Measurements from ENCODE around the gene SPEG. TPM values are rescaled to one million over a fixed set of nuclear protein-coding genes. Genes with fewer than 3 reads are reported as not detected.

The SPEG gene
- total RNA-seq, 1 donor: 48.8 TPM

GRCh38 chr2:219547621-219548020 is 113.0 kb downstream of the SPEG start:
- TF ChIP-seq, protein P1, sequence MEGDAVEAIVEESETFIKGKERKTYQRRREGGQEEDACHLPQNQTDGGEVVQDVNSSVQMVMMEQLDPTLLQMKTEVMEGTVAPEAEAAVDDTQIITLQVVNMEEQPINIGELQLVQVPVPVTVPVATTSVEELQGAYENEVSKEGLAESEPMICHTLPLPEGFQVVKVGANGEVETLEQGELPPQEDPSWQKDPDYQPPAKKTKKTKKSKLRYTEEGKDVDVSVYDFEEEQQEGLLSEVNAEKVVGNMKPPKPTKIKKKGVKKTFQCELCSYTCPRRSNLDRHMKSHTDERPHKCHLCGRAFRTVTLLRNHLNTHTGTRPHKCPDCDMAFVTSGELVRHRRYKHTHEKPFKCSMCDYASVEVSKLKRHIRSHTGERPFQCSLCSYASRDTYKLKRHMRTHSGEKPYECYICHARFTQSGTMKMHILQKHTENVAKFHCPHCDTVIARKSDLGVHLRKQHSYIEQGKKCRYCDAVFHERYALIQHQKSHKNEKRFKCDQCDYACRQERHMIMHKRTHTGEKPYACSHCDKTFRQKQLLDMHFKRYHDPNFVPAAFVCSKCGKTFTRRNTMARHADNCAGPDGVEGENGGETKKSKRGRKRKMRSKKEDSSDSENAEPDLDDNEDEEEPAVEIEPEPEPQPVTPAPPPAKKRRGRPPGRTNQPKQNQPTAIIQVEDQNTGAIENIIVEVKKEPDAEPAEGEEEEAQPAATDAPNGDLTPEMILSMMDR (IDR thresholded peaks at IDR 0.05; ENCODE audit: insufficient read depth, low read depth, low read length): no peak
- H3K4me3 ChIP-seq (ENCODE audit: low read depth, low read length): no peak overlapping the region
- DNase-seq (ENCODE audit: low read depth): no peak

Other genes starting within 250 kb of the SPEG start
- gene ZFAND2B, start 228.1 kb upstream of the SPEG start, total RNA-seq: 25.5 and 29.3 TPM in 2 replicates
- 17.7 and 31.1 TPM in 2 replicates for gene ABCB6, start 215.9 kb upstream of the SPEG start, total RNA-seq
- gene ATG9A, start 205.2 kb upstream of the SPEG start, total RNA-seq: 36.7 and 38.4 TPM in 2 replicates
- gene ANKZF1, start 205.0 kb upstream of the SPEG start, total RNA-seq: 22.0 and 22.9 TPM in 2 replicates
- 11.0 and 15.5 TPM in 2 replicates for gene GLB1L, start 189.4 kb upstream of the SPEG start, total RNA-seq
- 22.9 and 23.2 TPM in 2 replicates for gene STK16, start 189.4 kb upstream of the SPEG start, total RNA-seq
- gene TUBA4B, start 181.6 kb upstream of the SPEG start, total RNA-seq: not detected in 2 replicates
- 6.1 and 27.6 TPM in 2 replicates for gene TUBA4A, start 180.9 kb upstream of the SPEG start, total RNA-seq
- 29.6 and 33.7 TPM in 2 replicates for gene DNAJB2, start 155.5 kb upstream of the SPEG start, total RNA-seq
- 0.86 and 0.97 TPM in 2 replicates for gene PTPRN, start 125.4 kb upstream of the SPEG start, total RNA-seq
- gene RESP18, start 102.1 kb upstream of the SPEG start, total RNA-seq: not detected in 2 replicates
- gene DNPEP, start 46.9 kb upstream of the SPEG start, total RNA-seq: 64.8 and 65.7 TPM in 2 replicates
- gene DES, start 16.5 kb upstream of the SPEG start, total RNA-seq: 20.7 and 35.8 TPM in 2 replicates
- 60.9 and 65.1 TPM in 2 replicates for gene GMPPA, start 64.0 kb downstream of the SPEG start, total RNA-seq
- gene ASIC4, start 79.6 kb downstream of the SPEG start, total RNA-seq: under 0.01 TPM in 1 of 2 replicates, not detected in the other
- 196 and 201 TPM in 2 replicates for gene CHPF, start 109.0 kb downstream of the SPEG start, total RNA-seq
- gene TMEM198, start 109.2 kb downstream of the SPEG start, total RNA-seq: 2.6 and 2.9 TPM in 2 replicates
- 67.0 and 86.8 TPM in 2 replicates for gene OBSL1, start 136.7 kb downstream of the SPEG start, total RNA-seq
- 0.43 and 0.64 TPM in 2 replicates for gene INHA, start 137.5 kb downstream of the SPEG start, total RNA-seq
- 16.4 and 18.7 TPM in 2 replicates for gene STK11IP, start 163.0 kb downstream of the SPEG start, total RNA-seq
- gene SLC4A3, start 192.8 kb downstream of the SPEG start, total RNA-seq: 5.6 and 7.7 TPM in 2 replicates